SK-N-SH (cell line): ENCODE measurements around the gene CUX1. TPM values are rescaled to one million over a fixed set of nuclear protein-coding genes. Genes with fewer than 3 reads are reported as not detected.
A peak's percentile ranks its signal among the peaks of the same experiment; 100 is the strongest.

Experiments
- CTCF ChIA-PET: fragments of 300-600, 350-600 bp; formaldehyde crosslinking; extraction: SDS; loops from one replicate; lab custom pipeline; 2021; lab: Yijun Ruan, JAX
- POLR2A ChIA-PET: fragments of 350-600 bp; sonication (Branson Sonifier 250); formaldehyde crosslinking; extraction: SDS; loops from one replicate; lab custom pipeline; 2020; ENCODE audit warnings: antibody characterized with exemption, inconsistent platforms; lab: Yijun Ruan, JAX
- DNase-seq: peaks from one replicate; pipeline ENCODE4 v3.0.0; 2012
- H2AFZ ChIP-seq: fragments of 200-600 bp; sonication (generic); 2 replicates; pipeline ENCODE4 v1.8.1; 2016; ENCODE audit warnings: antibody characterized with exemption, mild to moderate bottlenecking, low read depth
- H3F3A ChIP-seq: fragments of 200-600 bp; sonication (generic); replicated peaks from 2 replicates; pipeline ENCODE3; 2016; ENCODE audit warnings: antibody characterized with exemption, mild to moderate bottlenecking; ENCODE audit not compliant: insufficient read depth
- H3K27ac ChIP-seq, 2 experiments: fragments of 200-500 bp in 1 of 2; fragments of 200-600 bp in 1 of 2; sonication (Bioruptor generic) in 1 of 2; sonication (generic), shearing (Covaris generic) in 1 of 2; 2 replicates each; pipeline versions ENCODE4 v1.5.1 to v1.6.1; 2014 to 2016; ENCODE audit warnings: low read depth in 2 of 2, inconsistent platforms in 1 of 2, low read length in 1 of 2, mild to moderate bottlenecking in 1 of 2, mixed read lengths in 1 of 2
- H3K27me3 ChIP-seq: fragments of 200-600 bp; sonication (generic), shearing (Covaris generic); 2 replicates; pipeline ENCODE4 v1.6.1; 2016; ENCODE audit warnings: mixed run types; ENCODE audit not compliant: insufficient read depth
- H3K36me3 ChIP-seq, 2 experiments: fragments of 200-500 bp in 1 of 2; fragments of 200-600 bp in 1 of 2; sonication (Bioruptor generic) in 1 of 2; sonication (generic) in 1 of 2; replicated peaks in 1 of 2; 2 replicates each; pipeline versions ENCODE3 to v1.5.1; 2014 to 2016; ENCODE audit warnings: low read length in 1 of 2, mild to moderate bottlenecking in 1 of 2; ENCODE audit not compliant: insufficient read depth in 2 of 2, control insufficient read depth in 1 of 2
- H3K4me1 ChIP-seq, 2 experiments: fragments of 200-500 bp in 1 of 2; fragments of 200-600 bp in 1 of 2; sonication (Bioruptor generic) in 1 of 2; sonication (generic), shearing (Covaris generic) in 1 of 2; 2 replicates each; pipeline versions ENCODE4 v1.5.1 to v1.6.1; 2014 to 2016; ENCODE audit warnings: low read depth in 1 of 2, low read length in 1 of 2, mixed run types in 1 of 2; ENCODE audit not compliant: insufficient read depth in 2 of 2, control insufficient read depth in 1 of 2
- H3K4me2 ChIP-seq: fragments of 200-600 bp; sonication (generic), shearing (Covaris generic); 2 replicates; pipeline ENCODE4 v1.6.1; 2017; ENCODE audit warnings: mixed run types
- H3K4me3 ChIP-seq, 2 experiments: fragments of 200-500 bp in 1 of 2; fragments of 200-600 bp in 1 of 2; sonication (Bioruptor generic) in 1 of 2; sonication (generic), shearing (Covaris generic) in 1 of 2; 2 replicates each; pipeline versions ENCODE4 v1.5.1 to v1.8.1; 2014 to 2016; ENCODE audit warnings: low read depth in 2 of 2, inconsistent platforms in 1 of 2, low read length in 1 of 2, mild to moderate bottlenecking in 1 of 2, mixed read lengths in 1 of 2, moderate library complexity in 1 of 2
- H3K79me2 ChIP-seq: fragments of 200-600 bp; sonication (generic); 2 replicates; pipeline ENCODE4 v1.8.1; 2017; ENCODE audit warnings: mild to moderate bottlenecking; ENCODE audit not compliant: insufficient read depth
- H3K9ac ChIP-seq: fragments of 200-600 bp; sonication (generic); 2 replicates; pipeline ENCODE4 v1.6.1; 2017; ENCODE audit warnings: mixed run types
- H3K9me2 ChIP-seq: fragments of 200-600 bp; sonication (generic); 2 replicates; pipeline ENCODE4 v1.6.1; 2017; ENCODE audit warnings: mixed run types
- H3K9me3 ChIP-seq: fragments of 200-600 bp; sonication (generic); 2 replicates; pipeline ENCODE4 v1.6.1; 2017; ENCODE audit warnings: mixed run types, mild to moderate bottlenecking, moderate library complexity
- H4K20me1 ChIP-seq: fragments of 200-600 bp; sonication (generic); 2 replicates; pipeline ENCODE4 v1.6.1; 2017; ENCODE audit warnings: mild to moderate bottlenecking, mixed run types; ENCODE audit not compliant: insufficient read depth
- CHD2 ChIP-seq: fragments of 150-350 bp; IDR thresholded peaks from 2 replicates; pipeline ENCODE4 v1.6.1; 2018; ENCODE audit warnings: low read length; ENCODE audit not compliant: partially characterized antibody
- FOSL2 ChIP-seq: IDR thresholded peaks from 2 replicates; pipeline ENCODE4 v1.4.0; 2012; ENCODE audit warnings: low read depth, mild to moderate bottlenecking, moderate library complexity, borderline replicate concordance
- FOXJ3 ChIP-seq: sonication (generic); formaldehyde crosslinking; IDR thresholded peaks from 2 replicates; pipeline ENCODE4 v1.5.1; 2020; ENCODE audit warnings: mild to moderate bottlenecking, missing genetic modification reagents
- GABPA ChIP-seq: IDR thresholded peaks from 2 replicates; pipeline ENCODE4 v1.4.0; 2012; ENCODE audit warnings: low read depth, mild to moderate bottlenecking
- JUND ChIP-seq: IDR thresholded peaks from 2 replicates; pipeline ENCODE4 v1.4.0; 2012
- MXI1 ChIP-seq: IDR thresholded peaks from 2 replicates; pipeline ENCODE4 v1.6.1; 2012; ENCODE audit warnings: mild to moderate bottlenecking, low read depth, low read length, improper control_type of control experiment
- RCOR1 ChIP-seq: fragments of 150-350 bp; IDR thresholded peaks from 2 replicates; pipeline ENCODE4 v1.6.1; 2017; ENCODE audit warnings: antibody characterized with exemption, low read length
- SMC3 ChIP-seq: IDR thresholded peaks from 2 replicates; pipeline ENCODE4 v1.6.1; 2012; ENCODE audit warnings: low read depth, low read length, improper control_type of control experiment
- TAF1 ChIP-seq: IDR thresholded peaks from 2 replicates; pipeline ENCODE4 v1.6.1; 2012; ENCODE audit warnings: low read depth, mild to moderate bottlenecking, low read length, moderate library complexity, borderline replicate concordance
- TCF12 ChIP-seq: IDR thresholded peaks from 2 replicates; pipeline ENCODE4 v1.4.0; 2012
- WGBS: methylation state at CpG from one replicate; pipeline ENCODE4 v1.1.6; 2017; ENCODE audit warnings: low lambda C conversion rate; 5-methylcytosine and 5-hydroxymethylcytosine counted together
- polyA plus RNA-seq, 3 experiments: library from polyadenylated mRNA; depleted of rRNA; stranded (reverse); fragments of >200 nt; gene quantifications; 2 replicates each; pipeline ENCODE4 v1.2.3, GENCODE V29; 2012
- TF ChIP-seq, protein P1 (sequence below): IDR thresholded peaks from 2 replicates; pipeline ENCODE4 v1.4.0; 2012; ENCODE audit warnings: low read depth

CUX1 gene
- polyA plus RNA-seq, 1 of the 3 experiments (the other 2 are of a cell fraction) = 68.6 TPM

GRCh38 chr7:102258073-102258748 is 440.8 kb downstream of the CUX1 start:
- Histone ChIP-seq H3K4me1 (peaks cover 0 to 30% of the 10 kb centered on the region in 2 experiments; a peak in 1 of 4 replicates), H3K4me2 (no peak overlapping the region), H3K36me3 (peaks cover 0 to 2% of the 10 kb centered on the region in 2 experiments), H3K4me3 (no peak overlapping the region), H3F3A (no peaks in the 10 kb centered on the region), H3K9me3 (no peaks in the 10 kb centered on the region), H3K27ac (peak overlapping the region in 1 of 2 experiments; percentile 56; a peak in 2 of 4 replicates), H2AFZ (no peak overlapping the region), H4K20me1 (no peaks in the 10 kb centered on the region), H3K9ac (no peak overlapping the region), H3K9me2 (no peaks in the 10 kb centered on the region), H3K79me2 (no peaks in the 10 kb centered on the region), H3K27me3 (no peaks in the 10 kb centered on the region)
- 91% methylated on average over 25 of the region's 25 CpGs for WGBS
- DNase-seq = no peak
- ChIA-PET CTCF (interaction anchor here (0.7 to 9.3 kb wide), 3 partner anchors 12 to 1105 kb away, joined by 3 to 85 read pairs (median 40); no protein-coding TSS in a partner anchor), POLR2A (no interaction called here)
- TF ChIP-seq TCF12 = no peak
- TF ChIP-seq GABPA = no peak
- no peak for TF ChIP-seq CHD2
- no peak for TF ChIP-seq TAF1

GRCh38 chr7:102258749-102259107 is 441.3 kb downstream of the CUX1 start:
- H3K4me3 ChIP-seq = no peak overlapping the region
- no peaks in the 10 kb centered on the region for H3F3A ChIP-seq
- no peaks in the 10 kb centered on the region for H3K9me3 ChIP-seq
- H3K9ac ChIP-seq = no peak overlapping the region
- ChIA-PET POLR2A (no interaction called here), CTCF (interaction anchor here (4.4 kb wide), 1 partner anchor 13 kb away, joined by 40 read pairs; no protein-coding TSS in a partner anchor)
- no peaks in the 10 kb centered on the region for H3K79me2 ChIP-seq
- peak overlapping the region in 1 of 2 experiments; percentile 56; a peak in 2 of 4 replicates for H3K27ac ChIP-seq
- H3K4me2 ChIP-seq = no peak overlapping the region
- H3K9me2 ChIP-seq = no peaks in the 10 kb centered on the region
- no peaks in the 10 kb centered on the region for H4K20me1 ChIP-seq
- peak; percentile 73 for DNase-seq
- peaks cover 0 to 25% of the 10 kb centered on the region in 2 experiments; a peak in 1 of 4 replicates for H3K4me1 ChIP-seq
- no peak overlapping the region for H2AFZ ChIP-seq
- WGBS = 49% methylated on average over 12 of the region's 12 CpGs
- TF ChIP-seq, protein P1, sequence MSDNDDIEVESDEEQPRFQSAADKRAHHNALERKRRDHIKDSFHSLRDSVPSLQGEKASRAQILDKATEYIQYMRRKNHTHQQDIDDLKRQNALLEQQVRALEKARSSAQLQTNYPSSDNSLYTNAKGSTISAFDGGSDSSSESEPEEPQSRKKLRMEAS = no peak
- TF ChIP-seq FOSL2 (peak; percentile 20; the same call in 1 of the 2 replicates), TAF1 (no peak), JUND (no peak), TCF12 (peak; percentile 30; the same call in 1 of the 2 replicates), MXI1 (0 out of 2 replicates have a peak, but pooled peaks have one; percentile 29), RCOR1 (no peak; the same call in 1 of the 2 replicates), SMC3 (0 out of 2 replicates have a peak, but pooled peaks have one; percentile 5), FOXJ3 (CRISPR knock-in tag) (no peak)
- TF ChIP-seq, all 33 proteins: peak for 4
- Histone ChIP-seq H3K36me3 (peaks cover 0 to 2% of the 10 kb centered on the region in 2 experiments), H3K27me3 (no peaks in the 10 kb centered on the region)
